Astrocyte (in vitro differentiated cells and primary cell): ENCODE data around the gene IFNA17.

Experiments used
- EZH2 ChIP-seq: IDR thresholded peaks from 2 replicates; pipeline ENCODE4 v1.6.1; 2012; ENCODE audit warnings: mild to moderate bottlenecking, low read length, inconsistent platforms; ENCODE audit not compliant: insufficient read depth
- TF ChIP-seq, protein P1 (sequence below): IDR thresholded peaks from 2 replicates; pipeline ENCODE4 v1.5.1; 2011; ENCODE audit warnings: low read depth, mild to moderate bottlenecking, inconsistent platforms, low read length, moderate library complexity; ENCODE audit not compliant: insufficient read depth

DNA sequence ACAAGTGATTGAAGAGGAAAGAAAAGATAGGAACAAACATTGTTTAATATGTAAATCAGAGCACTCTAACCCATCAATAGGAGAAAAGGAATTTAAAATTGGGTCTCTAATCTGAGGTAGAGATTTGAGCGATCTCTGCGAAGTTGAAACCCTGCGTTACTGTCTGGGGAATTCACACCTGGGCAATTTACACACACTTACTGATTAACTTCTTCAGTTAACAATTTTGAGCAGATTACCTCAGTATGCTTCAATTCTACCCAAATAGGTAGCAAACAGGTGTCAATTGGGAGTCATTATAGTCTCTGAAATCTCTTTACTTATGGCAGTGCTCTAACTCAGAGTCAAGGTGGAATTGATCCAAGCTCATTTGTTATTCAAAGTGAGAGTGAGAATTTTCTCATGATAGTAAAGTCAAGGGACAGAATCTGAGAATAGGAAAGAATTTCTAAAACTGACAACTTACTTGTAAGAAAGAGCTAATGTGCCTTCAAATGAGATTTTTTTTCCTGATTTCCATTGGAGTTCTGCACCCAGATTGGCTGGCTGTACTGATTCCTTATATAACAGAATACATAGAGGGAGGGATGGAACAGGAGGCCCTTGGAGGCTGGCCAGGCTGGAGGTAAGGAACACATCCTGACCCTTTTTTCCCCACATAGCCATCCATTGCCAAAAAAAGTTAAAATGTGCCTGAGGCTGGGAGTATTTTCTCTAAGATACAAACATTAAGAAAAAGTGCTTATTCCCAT, 38.9 kb upstream of the IFNA17 start:
- TF ChIP-seq, protein P1, sequence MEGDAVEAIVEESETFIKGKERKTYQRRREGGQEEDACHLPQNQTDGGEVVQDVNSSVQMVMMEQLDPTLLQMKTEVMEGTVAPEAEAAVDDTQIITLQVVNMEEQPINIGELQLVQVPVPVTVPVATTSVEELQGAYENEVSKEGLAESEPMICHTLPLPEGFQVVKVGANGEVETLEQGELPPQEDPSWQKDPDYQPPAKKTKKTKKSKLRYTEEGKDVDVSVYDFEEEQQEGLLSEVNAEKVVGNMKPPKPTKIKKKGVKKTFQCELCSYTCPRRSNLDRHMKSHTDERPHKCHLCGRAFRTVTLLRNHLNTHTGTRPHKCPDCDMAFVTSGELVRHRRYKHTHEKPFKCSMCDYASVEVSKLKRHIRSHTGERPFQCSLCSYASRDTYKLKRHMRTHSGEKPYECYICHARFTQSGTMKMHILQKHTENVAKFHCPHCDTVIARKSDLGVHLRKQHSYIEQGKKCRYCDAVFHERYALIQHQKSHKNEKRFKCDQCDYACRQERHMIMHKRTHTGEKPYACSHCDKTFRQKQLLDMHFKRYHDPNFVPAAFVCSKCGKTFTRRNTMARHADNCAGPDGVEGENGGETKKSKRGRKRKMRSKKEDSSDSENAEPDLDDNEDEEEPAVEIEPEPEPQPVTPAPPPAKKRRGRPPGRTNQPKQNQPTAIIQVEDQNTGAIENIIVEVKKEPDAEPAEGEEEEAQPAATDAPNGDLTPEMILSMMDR, result no peak
- TF ChIP-seq EZH2, result no peak
